ENCODE measurements around the gene KRTAP12-1.
A peak's percentile ranks its signal among the peaks of the same experiment; 100 is the strongest.
"Not testable (repeated sequence)": the region's sequence is repeated elsewhere in the genome, so short reads cannot be mapped to it uniquely, and the experiment has no call there.

Gene KRTAP12-1

GRCh38 chr21:44697172-44697810 is 15.3 kb upstream of the KRTAP12-1 start, which contains the start of gene KRTAP10-12:
TSS of gene KRTAP10-12 (plus strand) at chr21:44697172. CDS start at chr21:44697202, 30 bp downstream.
- DNase-seq = not testable (repeated sequence)

DNA sequence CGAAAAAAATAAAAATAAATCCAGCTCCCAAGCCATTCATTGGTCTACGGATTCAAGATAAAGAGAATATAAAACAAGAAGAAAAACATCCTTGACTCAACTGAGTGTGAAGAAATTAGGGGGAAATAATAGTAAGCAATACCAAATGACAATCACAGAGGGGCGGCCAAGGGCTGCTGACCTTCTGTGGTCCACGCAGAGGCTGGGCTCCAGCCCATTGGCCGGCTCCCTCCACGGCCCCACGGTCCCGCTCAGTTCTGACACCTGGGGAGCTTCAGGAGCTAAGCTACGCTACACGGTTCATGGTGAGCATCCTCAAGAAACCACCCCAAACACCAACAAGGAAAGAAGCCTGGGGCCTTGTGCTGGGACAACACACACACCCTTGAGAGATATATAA is 14.6 kb upstream of the KRTAP12-1 start:
- no peak for DNase-seq

DNA sequence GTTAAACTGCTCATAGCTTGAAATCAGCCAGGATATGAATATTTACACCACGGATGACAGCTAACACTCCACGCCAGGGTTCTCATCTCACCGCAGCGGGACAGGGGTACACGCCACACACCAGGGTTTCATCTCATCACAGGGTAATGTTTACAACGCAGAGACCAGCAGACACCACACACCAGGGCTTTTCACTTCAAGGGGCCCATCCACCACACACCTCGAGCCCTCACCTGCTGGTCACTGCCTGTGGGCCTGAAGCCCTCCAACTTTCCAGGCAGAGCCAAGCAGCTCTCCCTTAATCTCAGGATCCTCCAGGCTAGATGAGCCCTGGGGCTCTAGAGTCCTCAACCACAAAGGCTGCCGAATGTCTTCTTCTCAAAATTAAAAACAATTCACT is 13.7 kb upstream of the KRTAP12-1 start:
- DNase-seq = no peak

DNA sequence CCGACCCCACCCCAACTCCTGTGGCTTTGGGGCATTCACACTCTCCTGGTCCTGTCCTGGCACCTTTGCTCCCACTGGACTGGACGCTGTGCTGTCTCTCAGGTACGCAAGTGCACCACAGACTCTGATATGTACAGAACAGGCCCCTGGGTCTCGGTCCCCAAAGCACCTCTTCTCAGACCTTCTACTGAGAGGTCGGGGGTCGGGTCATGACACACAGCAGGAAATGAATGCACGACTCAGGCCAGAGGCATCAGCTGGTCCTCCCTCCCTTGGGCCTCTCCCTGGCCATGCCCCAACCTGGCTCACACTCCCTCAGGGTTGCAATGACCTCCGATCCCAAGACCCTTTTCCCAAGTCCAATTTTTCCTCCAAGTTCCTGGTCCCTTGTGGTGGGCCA is 13.2 kb upstream of the KRTAP12-1 start:
- DNase-seq = no peak

GRCh38 chr21:44694776-44695175 is 12.8 kb upstream of the KRTAP12-1 start:
- no peak for DNase-seq

DNA sequence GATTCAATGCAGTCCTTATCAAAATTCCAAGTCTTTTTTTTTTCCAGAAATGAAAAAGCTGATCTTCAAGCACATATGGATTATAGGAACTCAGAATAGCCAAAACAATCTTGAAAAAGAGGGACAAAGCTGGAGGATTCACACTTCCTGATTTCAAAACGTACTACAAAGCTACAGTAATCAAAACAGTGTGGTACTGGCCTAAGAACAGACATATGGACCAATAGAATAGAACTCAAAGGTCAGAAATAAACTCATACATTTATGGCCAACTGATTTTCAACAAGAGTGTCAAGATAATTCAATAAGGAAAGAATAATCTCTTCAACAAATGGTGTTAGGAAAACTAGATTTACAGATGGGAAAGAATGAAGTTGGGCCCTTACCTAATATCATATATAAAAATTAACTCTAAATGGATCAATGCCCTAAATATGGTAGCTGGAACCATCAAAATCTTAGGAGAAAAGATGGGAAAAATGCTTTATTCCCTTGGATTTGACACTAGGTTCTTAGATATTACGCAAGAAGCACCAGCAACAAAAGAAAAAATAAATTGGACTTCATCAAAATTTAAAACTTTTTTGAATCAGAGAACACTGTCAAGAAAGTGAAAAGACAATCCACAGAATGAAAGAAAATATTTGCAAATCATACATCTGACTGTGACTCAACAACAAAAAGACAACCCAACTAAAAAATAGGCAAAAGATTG is 11.0 kb upstream of the KRTAP12-1 start:
- DNase-seq = no peak

DNA sequence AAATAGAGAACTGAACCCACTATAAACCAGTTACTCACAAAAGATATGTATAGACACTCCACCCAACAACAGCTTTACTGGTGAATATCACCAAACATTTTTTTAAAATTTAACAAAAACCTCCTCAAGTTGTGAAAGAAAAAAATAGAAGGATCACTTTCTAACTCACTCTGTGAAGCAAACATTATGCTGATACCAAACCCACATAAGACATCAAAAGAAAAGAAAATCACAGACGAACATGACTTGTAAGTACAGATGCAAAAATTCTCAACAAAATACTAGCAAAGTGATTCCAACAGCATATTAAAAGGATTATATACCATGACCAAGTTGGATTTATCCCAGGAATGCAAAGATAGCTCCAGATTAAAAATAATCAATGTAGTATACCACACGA is 9.7 kb upstream of the KRTAP12-1 start:
- no peak for DNase-seq

DNA sequence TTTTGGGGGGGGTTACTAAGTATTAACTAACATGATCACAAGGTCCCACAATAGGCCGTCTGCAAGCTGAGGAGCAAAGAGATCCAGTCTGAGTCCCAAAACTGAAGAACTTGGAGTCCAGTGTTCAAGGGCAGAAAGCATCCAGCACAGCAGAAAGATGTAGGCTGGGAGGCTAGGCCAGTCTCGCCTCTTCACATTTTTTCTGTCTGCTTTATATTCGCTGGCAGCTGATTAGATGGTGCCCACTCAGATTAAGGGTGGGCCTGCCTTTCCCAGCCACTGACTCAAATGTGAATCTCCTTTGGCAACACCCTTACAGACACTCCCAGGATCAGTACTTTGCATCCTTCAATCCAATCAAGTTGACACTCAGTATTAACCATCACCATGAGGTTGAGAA is 7.8 kb upstream of the KRTAP12-1 start:
- DNase-seq = not testable (repeated sequence)

GRCh38 chr21:44687671-44688070 is 5.7 kb upstream of the KRTAP12-1 start:
- peak; percentile 71 for DNase-seq

- DNase-seq = no peak
Measured at GRCh38 chr21:44686843-44687561, 5.0 kb upstream of the KRTAP12-1 start.

DNA sequence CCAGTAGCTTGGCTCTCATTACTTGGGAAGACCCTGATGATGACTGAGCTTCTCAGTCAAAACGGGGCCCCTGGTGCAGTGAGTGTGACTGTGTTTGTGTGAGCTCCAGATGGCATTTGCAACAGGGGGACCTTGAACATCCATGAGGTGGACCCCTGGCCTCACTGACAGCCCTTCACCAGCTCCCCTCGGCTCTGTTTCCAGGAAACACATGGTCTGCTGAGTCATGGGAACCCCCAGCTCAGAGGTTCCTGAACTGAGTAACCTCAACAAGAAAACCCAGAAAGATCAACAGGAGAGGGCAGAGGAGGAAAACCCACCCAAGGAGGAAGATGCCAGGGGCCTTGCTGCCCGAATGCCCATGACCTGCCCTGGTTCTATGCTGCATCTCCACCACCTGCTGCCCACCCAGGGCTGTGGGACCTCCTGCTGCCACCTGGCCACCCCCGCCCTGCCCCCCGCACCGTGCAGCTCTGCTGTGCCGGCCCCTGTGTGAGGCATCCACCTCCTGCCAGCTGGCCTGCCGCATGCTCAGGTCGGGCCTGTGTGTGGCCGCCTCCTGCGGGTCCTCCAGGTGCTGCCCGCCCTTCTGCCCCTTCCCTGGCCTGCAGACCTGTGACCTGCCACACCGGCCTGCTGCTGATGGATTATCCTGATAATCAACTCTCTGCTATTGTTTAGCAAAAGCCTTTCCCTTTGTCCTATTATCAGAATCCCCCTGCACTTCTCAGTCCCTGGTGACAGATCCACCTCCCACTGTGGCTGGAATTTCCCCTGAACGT is 4.2 kb upstream of the KRTAP12-1 start:
- no peak for DNase-seq

DNA sequence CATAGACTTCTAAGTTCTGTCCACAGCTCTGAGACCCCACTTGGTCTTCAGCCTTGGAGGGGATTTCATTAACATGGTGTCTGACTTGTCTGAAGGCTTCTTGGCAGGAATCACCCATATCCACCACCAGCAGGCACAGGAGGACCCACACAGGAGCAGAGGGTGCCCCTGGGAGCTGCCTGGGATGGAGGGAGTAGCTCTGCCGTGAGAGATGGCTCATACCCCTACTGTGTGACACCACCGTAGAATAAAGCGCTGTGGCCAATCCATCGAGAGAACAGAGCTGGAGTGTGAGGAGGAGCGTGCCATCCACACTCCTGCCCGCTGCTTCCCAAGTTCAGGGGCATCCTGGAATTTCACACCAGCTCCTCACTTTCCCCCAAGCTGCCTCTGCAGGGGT is 3.1 kb upstream of the KRTAP12-1 start:
- DNase-seq = not testable (repeated sequence)

DNA sequence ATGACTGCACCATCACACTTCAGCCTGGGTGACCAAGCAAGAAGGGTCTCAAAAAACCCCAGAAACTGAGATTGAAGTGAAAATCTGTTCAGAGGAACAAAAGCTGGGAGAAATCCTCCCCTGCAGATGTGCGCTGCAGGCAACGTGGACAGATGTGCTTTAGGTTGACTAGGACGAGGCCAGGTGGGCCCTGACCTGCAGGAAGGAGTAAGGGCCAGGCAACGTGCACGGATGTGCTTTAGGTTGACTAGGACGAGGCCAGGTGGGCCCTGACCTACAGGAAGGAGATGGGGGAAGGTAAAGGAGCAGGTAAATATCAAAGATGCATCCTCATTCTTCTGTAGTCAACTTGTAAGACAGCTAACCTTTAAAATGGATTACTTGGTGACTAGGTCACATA is 2.5 kb upstream of the KRTAP12-1 start:
- DNase-seq = no peak

GRCh38 chr21:44684077-44684476 is 2.1 kb upstream of the KRTAP12-1 start:
- DNase-seq = no peak

- no peak for DNase-seq
Measured at GRCh38 chr21:44682580-44683151, 703 bp upstream of the KRTAP12-1 start.

DNA sequence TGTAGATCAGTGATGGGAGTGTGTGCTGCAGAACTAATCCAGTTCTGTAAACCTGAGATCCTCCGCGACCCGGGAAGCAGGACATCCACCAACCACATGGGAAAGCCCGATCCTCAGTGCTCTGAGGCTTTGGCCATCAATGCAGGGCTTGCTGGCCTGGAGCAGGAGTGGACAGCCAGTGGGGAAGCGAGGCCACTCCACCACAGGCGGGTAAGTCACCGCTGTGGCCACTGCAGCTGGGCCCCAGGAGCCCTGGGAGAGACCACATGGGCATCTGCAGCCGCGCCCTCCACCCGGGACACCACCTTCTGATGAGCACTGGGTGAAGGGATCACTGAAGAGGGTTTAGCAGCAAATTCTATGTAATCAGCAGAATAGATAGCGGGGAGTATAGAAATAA is 811 bp downstream of the KRTAP12-1 start:
- no peak for DNase-seq

DNA sequence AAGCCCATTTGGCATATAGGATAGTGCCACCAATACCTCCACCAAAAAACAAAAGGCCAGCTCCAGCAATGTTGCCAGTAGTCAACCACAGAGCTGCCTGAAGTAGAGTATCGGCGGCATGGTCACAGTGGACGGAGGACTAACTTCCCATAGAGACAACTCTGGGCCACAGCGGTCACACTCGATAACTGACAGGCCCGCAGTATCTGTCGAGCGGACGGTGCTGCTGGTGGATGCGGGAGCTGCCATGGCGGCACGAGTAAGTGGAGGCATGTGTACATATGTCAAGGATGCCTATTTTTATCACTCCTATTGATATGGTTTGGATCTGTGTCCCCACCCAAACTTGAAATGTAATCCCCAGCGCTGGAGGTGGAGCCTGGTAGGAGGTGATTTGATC is 4.1 kb downstream of the KRTAP12-1 start:
- no peak for DNase-seq

DNA sequence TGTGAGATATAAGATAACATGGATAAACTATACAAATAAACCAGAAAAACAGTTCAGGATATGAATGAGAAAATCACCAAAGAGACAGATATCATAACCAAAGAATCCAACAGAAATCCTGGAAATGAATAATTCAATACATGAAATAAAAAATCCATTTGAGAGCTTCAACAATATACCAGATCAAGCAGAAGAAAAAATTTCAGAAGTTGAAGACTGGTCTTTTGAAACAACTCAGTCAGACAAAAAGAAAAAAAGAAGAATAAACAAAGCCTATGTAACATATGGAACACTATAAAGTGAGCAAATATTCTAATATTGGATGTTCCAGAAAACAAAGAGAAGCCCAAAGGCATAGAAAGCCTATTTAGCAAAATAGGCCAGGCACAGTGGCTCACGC is 10.1 kb downstream of the KRTAP12-1 start:
- DNase-seq = no peak

DNA sequence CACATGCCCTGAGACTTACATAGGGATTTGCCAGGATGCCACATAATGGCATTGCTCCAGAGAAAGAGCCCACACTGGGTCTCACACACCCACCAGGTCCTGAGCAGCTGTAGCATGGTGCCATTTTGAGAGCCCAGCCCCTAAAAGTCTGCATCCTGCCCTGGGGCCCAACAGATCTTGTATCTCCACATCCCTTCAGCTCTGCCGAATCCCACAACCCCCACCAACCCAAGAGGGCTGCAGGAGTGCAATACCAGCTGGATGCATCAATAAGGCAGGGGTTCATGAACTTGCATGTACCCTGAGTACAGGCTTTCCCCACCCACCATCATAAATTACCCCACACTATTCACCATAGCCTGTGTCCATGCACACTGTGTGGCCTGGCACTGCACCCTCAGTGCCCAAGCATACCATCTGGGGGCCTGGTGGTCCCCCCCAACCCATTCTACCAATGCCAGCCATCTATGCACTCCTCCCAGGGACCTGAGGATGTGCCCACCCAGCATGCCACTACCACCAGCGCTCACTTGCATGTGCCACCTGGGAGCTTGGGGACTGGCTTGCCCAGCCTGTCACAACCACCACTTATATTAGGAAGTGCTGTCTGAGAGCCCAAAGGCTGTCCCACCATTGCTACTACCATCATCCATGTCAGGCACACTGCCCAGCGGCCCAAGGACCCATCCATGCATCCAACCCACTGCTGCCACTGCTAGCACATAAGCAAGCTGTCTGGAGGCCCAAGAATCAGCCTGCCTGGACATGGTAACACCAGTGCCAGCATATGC is 11.1 kb downstream of the KRTAP12-1 start:
- DNase-seq = no peak

- no peak for DNase-seq
Measured at GRCh38 chr21:44667612-44668011, 14.4 kb downstream of the KRTAP12-1 start.

GRCh38 chr21:44666401-44667320 is 15.3 kb downstream of the KRTAP12-1 start, which contains the start of gene KRTAP12-2:
TSS of gene KRTAP12-2 (minus strand) at chr21:44666927. CDS start at chr21:44666886, 41 bp downstream.
- DNase-seq = no peak

Measured in NCI-H1436 treated with DMSO at 0.1 percent for 48 hours (cell line).